HepG2 (cell line): Measurements from ENCODE around the gene TCF7L2. TPM values are rescaled to one million over a fixed set of nuclear protein-coding genes. Genes with fewer than 3 reads are reported as not detected.

ENCODE experiments used
- ATAC-seq: fragments of 200-7000 bp; cut with Tn5 transposase; 3 replicates; pipeline ENCODE4 v1.9.1; 2020; ENCODE audit warnings: mild to moderate bottlenecking, moderate library complexity
- BruUV-seq: library from RNA; stranded (reverse); fragments of 400-500 nt; replicated peaks from 2 replicates; lab custom pipeline; 2021; lab: Mats Ljungman, UMichigan
- CTCF ChIA-PET: fragments of 300-600 bp; formaldehyde crosslinking; extraction: SDS; loops from one replicate; lab custom pipeline; 2021; ENCODE audit warnings: low total read pairs, inconsistent platforms, low intra/inter-chr PET ratio; lab: Yijun Ruan, JAX
- POLR2A ChIA-PET: fragments of 350-600 bp; sonication (Branson Sonifier 250); formaldehyde crosslinking; loops from one replicate; lab custom pipeline; 2020; ENCODE audit warnings: antibody characterized with exemption, inconsistent platforms; lab: Yijun Ruan, JAX
- DNase-seq: peaks from one replicate; pipeline ENCODE4 v3.0.0-alpha.2; 2015; ENCODE audit warnings: low spot score
- FAIRE-seq: peaks from 3 replicates; lab custom pipeline; 2011; peaks lifted over from hg19 to GRCh38; lab: Jason Lieb, UNC
- H2AFZ ChIP-seq: one replicate; pipeline ENCODE4 v1.6.1; 2011; ENCODE audit warnings: low read length, inconsistent platforms
- H3K27ac ChIP-seq: fragments of 300-600 bp; 3 replicates; pipeline ENCODE4 v1.8.0; 2011; ENCODE audit warnings: mixed run types, mild to moderate bottlenecking, mixed read lengths, low read length, inconsistent platforms; ENCODE audit not compliant: insufficient read depth; ENCODE audit errors: extremely low read length
- H3K27me3 ChIP-seq, 2 experiments: fragments of 200-600 bp in 1 of 2; 2 replicates in 1 of 2; 3 replicates in 1 of 2; pipeline versions ENCODE4 v1.6.0 to v1.8.0; 2011; ENCODE audit warnings: low read length in 2 of 2, mild to moderate bottlenecking in 2 of 2, moderate library complexity in 2 of 2, inconsistent platforms in 1 of 2; ENCODE audit not compliant: insufficient read depth in 2 of 2, control insufficient read depth in 1 of 2
- H3K36me3 ChIP-seq, 2 experiments: fragments of 200-600 bp in 1 of 2; replicated peaks in 1 of 2; 2 replicates in 1 of 2; 3 replicates in 1 of 2; pipeline versions ENCODE4 v1.5.1 to v1.8.0; 2011; ENCODE audit warnings: low read length in 2 of 2, inconsistent platforms in 1 of 2; ENCODE audit not compliant: insufficient read depth in 2 of 2, control insufficient read depth in 1 of 2
- H3K4me1 ChIP-seq: 2 replicates; pipeline ENCODE4 v1.5.1; 2012; ENCODE audit warnings: low read length, inconsistent platforms; ENCODE audit not compliant: insufficient read depth
- H3K4me2 ChIP-seq: 2 replicates; pipeline ENCODE4 v1.6.0; 2011; ENCODE audit warnings: low read depth, low read length, inconsistent platforms
- H3K4me3 ChIP-seq, 3 experiments: fragments of 200-600 bp in 1 of 3; sonication (generic), shearing (Covaris generic) in 1 of 3; replicated peaks in 1 of 3; 2 replicates each; pipeline ENCODE4 v1.5.1; 2011 to 2016; ENCODE audit warnings: low read length in 3 of 3, inconsistent platforms in 2 of 3, low read depth in 2 of 3, mild to moderate bottlenecking in 2 of 3, control low read depth in 1 of 3, mixed read lengths in 1 of 3; ENCODE audit not compliant: insufficient read depth in 1 of 3
- H3K79me2 ChIP-seq: one replicate; pipeline ENCODE4 v1.6.1; 2011; ENCODE audit warnings: low read length, inconsistent platforms; ENCODE audit not compliant: insufficient read depth
- H3K9ac ChIP-seq: 2 replicates; pipeline ENCODE4 v1.6.0; 2011; ENCODE audit warnings: mild to moderate bottlenecking, low read depth, low read length, inconsistent platforms; ENCODE audit not compliant: insufficient read depth
- H3K9me3 ChIP-seq: 2 replicates; pipeline ENCODE4 v1.5.1; 2012; ENCODE audit warnings: mild to moderate bottlenecking, low read length
- H4K20me1 ChIP-seq: 2 replicates; pipeline ENCODE4 v1.6.0; 2011; ENCODE audit warnings: inconsistent platforms, mild to moderate bottlenecking, low read length, moderate library complexity; ENCODE audit not compliant: insufficient read depth
- ATF7 ChIP-seq, 2 experiments: fragments of 450-650 bp in 1 of 2; sonication (generic) in 1 of 2; formaldehyde crosslinking in 1 of 2; IDR thresholded peaks; 2 replicates each; pipeline versions ENCODE4 v1.4.0 to v1.6.1; 2016 to 2020; ENCODE audit warnings: antibody characterized with exemption in 1 of 2, mild to moderate bottlenecking in 1 of 2, missing genetic modification reagents in 1 of 2
- FOXK2 ChIP-seq: fragments of 450-650 bp; IDR thresholded peaks from 2 replicates; pipeline ENCODE4 v1.6.1; 2016
- GMEB1 ChIP-seq: sonication (generic); formaldehyde crosslinking; IDR thresholded peaks from 2 replicates; pipeline ENCODE4 v1.5.1; 2020; ENCODE audit warnings: missing genetic modification reagents, mild to moderate bottlenecking, borderline replicate concordance
- MLLT10 ChIP-seq: sonication (generic); formaldehyde crosslinking; IDR thresholded peaks from 2 replicates; pipeline ENCODE4 v1.4.0; 2020; ENCODE audit warnings: missing genetic modification reagents
- NFIC ChIP-seq: IDR thresholded peaks from 2 replicates; pipeline ENCODE4 v1.6.1; 2012; ENCODE audit warnings: mild to moderate bottlenecking, low read length, inconsistent platforms
- PLRG1 ChIP-seq: fragments of 450-650 bp; conservative IDR thresholded peaks from 2 replicates; pipeline ENCODE4 v1.6.1; 2016
- RAD21 ChIP-seq: fragments of 450-650 bp; formaldehyde crosslinking; IDR thresholded peaks from 2 replicates; pipeline ENCODE4 v1.5.0; 2020; ENCODE audit warnings: mild to moderate bottlenecking
- RELA ChIP-seq: sonication (generic); formaldehyde crosslinking; IDR thresholded peaks from 2 replicates; pipeline ENCODE4 v1.4.0; 2020; ENCODE audit warnings: missing genetic modification reagents
- ZEB1 ChIP-seq: IDR thresholded peaks from 2 replicates; pipeline ENCODE4 v1.6.1; 2012; ENCODE audit warnings: mild to moderate bottlenecking, low read depth, inconsistent platforms; ENCODE audit not compliant: insufficient replicate concordance
- ZKSCAN1 ChIP-seq: fragments of 150-350 bp; IDR thresholded peaks from 2 replicates; pipeline ENCODE4 v1.6.1; 2014; ENCODE audit warnings: low read length
- ZMAT5 ChIP-seq: sonication (generic); formaldehyde crosslinking; IDR thresholded peaks from 2 replicates; pipeline ENCODE4 v1.5.0; 2020; ENCODE audit warnings: mild to moderate bottlenecking, low read depth, missing genetic modification reagents, borderline replicate concordance
- ZNF121 ChIP-seq: sonication (generic); formaldehyde crosslinking; IDR thresholded peaks from 2 replicates; pipeline ENCODE4 v1.5.0; 2020; ENCODE audit warnings: mild to moderate bottlenecking, missing genetic modification reagents
- ZNF280D ChIP-seq: sonication (generic); formaldehyde crosslinking; IDR thresholded peaks from 2 replicates; pipeline ENCODE4 v1.5.1; 2020; ENCODE audit warnings: mild to moderate bottlenecking, missing genetic modification reagents
- ZNF326 ChIP-seq: sonication (generic); formaldehyde crosslinking; IDR thresholded peaks from 2 replicates; pipeline ENCODE4 v1.4.0; 2020; ENCODE audit warnings: missing genetic modification reagents, borderline replicate concordance
- ZNF446 ChIP-seq: sonication (generic); formaldehyde crosslinking; IDR thresholded peaks from 2 replicates; pipeline ENCODE4 v1.5.0; 2020; ENCODE audit warnings: mild to moderate bottlenecking, missing genetic modification reagents
- ZNF564 ChIP-seq: sonication (generic); formaldehyde crosslinking; IDR thresholded peaks from 2 replicates; pipeline ENCODE4 v1.8.1; 2023; ENCODE audit warnings: mild to moderate bottlenecking, missing genetic modification reagents
- ZNF570 ChIP-seq: sonication (generic); formaldehyde crosslinking; IDR thresholded peaks from 2 replicates; pipeline ENCODE4 v1.4.0; 2020; ENCODE audit warnings: mild to moderate bottlenecking, missing genetic modification reagents, borderline replicate concordance
- ZNF619 ChIP-seq: sonication (generic); formaldehyde crosslinking; IDR thresholded peaks from 2 replicates; pipeline ENCODE4 v1.4.0; 2020; ENCODE audit warnings: mild to moderate bottlenecking, missing genetic modification reagents
- WGBS: methylation state at CpG from one replicate; pipeline ENCODE4 v1.1.6; 2017; ENCODE audit warnings: low lambda C conversion rate; 5-methylcytosine and 5-hydroxymethylcytosine counted together
- in situ Hi-C: cut with HindIII; loops from 2 replicates; pipeline ENCODE4 v1.10.0; 2017; ENCODE audit warnings: low pct_unique_long_range_greater_than_20kb; ENCODE audit not compliant: extremely low pct_ligation_motif_present
- intact Hi-C: fragments of 100-400 bp; cut with micrococcal nuclease; formaldehyde crosslinking; loops from one replicate; pipeline ENCODE4 v1.10.0; 2022; ENCODE audit not compliant: unreplicated experiment
- polyA plus RNA-seq, 8 experiments: library from polyadenylated mRNA; depleted of rRNA in 3 of 8; stranded (reverse) in 7 of 8; unstranded in 1 of 8; fragments of >200 nt; fragmentation: Illumina TruSeq in 4 of 8; extraction: Trizol in 4 of 8; gene quantifications; 2 replicates each; pipeline versions ENCODE4 v1.2.1 to v1.2.3, GENCODE V29; 2011 to 2016; ENCODE audit warnings: low read depth in 4 of 8, missing spikeins in 1 of 8, mixed read lengths in 1 of 8; ENCODE audit not compliant: insufficient read depth in 1 of 8
- total RNA-seq, 5 experiments: library from RNA; depleted of rRNA; stranded (reverse); fragments of >200 nt; fragmentation: Illumina TruSeq; extraction: Trizol; gene quantifications; 2 replicates each; pipeline ENCODE4 v1.2.3, GENCODE V29; 2016; ENCODE audit warnings: low read depth in 1 of 5

Gene TCF7L2
- total and polyA plus RNA-seq, 2 of the 13 experiments (the other 11 are each of a cell fraction or from before 2014, with no cell fraction given) = 3.9 to 13.7 TPM

GRCh38 chr10:113175176-113175575 lies 225.1 kb downstream of the TCF7L2 start:
- ChIA-PET POLR2A (no interaction called here), CTCF (no interaction called here)
- BruUV-seq = no TSS peak
- Histone ChIP-seq H3K9me3 (no peaks in the 10 kb centered on the region), H2AFZ (no peak overlapping the region), H3K27me3 (peaks cover 0 to 11% of the 10 kb centered on the region in 2 experiments; a peak in 1 of 5 replicates), H3K4me1 (peaks cover 2% of the 10 kb centered on the region; the same call in 1 of the 2 replicates), H3K4me3 (no peak overlapping the region), H3K4me2 (no peak overlapping the region), H3K27ac (no peak overlapping the region), H3K9ac (no peak overlapping the region), H3K36me3 (no peaks in the 10 kb centered on the region), H3K79me2 (no peaks in the 10 kb centered on the region), H4K20me1 (no peaks in the 10 kb centered on the region)
- ATAC-seq (no peak), FAIRE-seq (no peak), DNase-seq (no peak)
- in situ Hi-C loops (no loop called here), intact Hi-C loops (no loop called here)
- 71% methylated on average over 3 of the region's 3 CpGs for WGBS
- TF ChIP-seq ZNF446 (CRISPR knock-in tag) (no peak), ZKSCAN1 (no peak), ZNF121 (no peak), RAD21 (no peak), RELA (CRISPR knock-in tag) (no peak), ATF7 (IDR thresholded peaks at IDR 0.05) (no peak), ATF7 (CRISPR knock-in tag; IDR thresholded peaks at IDR 0.05) (no peak), PLRG1 (no peak), ZNF280D (no peak), ZNF619 (CRISPR knock-in tag) (no peak), NFIC (no peak), GMEB1 (CRISPR knock-in tag) (no peak), ZNF326 (CRISPR knock-in tag) (no peak), ZMAT5 (CRISPR knock-in tag) (no peak), ZEB1 (no peak), FOXK2 (no peak), ZNF564 (CRISPR knock-in tag) (no peak), MLLT10 (CRISPR knock-in tag) (no peak), ZNF570 (CRISPR knock-in tag) (no peak)
